OCI-LY1 (cell line): ENCODE measurements around the gene LEP.

Experiments used
- EZH2 ChIP-seq: fragments of 200-600 bp; sonication (generic), shearing (Covaris generic); IDR thresholded peaks from 2 replicates; pipeline ENCODE4 v1.8.0; 2017; ENCODE audit warnings: borderline replicate concordance, mixed run types, mild to moderate bottlenecking, antibody characterized with exemption, low read length, moderate library complexity, mixed read lengths
- TF ChIP-seq, protein P1 (sequence below): fragments of 200-600 bp; sonication (generic), shearing (Covaris generic); IDR thresholded peaks from 2 replicates; pipeline ENCODE4 v1.5.1; 2017; ENCODE audit warnings: mild to moderate bottlenecking, antibody characterized with exemption, low read length, moderate library complexity, mixed read lengths

DNA sequence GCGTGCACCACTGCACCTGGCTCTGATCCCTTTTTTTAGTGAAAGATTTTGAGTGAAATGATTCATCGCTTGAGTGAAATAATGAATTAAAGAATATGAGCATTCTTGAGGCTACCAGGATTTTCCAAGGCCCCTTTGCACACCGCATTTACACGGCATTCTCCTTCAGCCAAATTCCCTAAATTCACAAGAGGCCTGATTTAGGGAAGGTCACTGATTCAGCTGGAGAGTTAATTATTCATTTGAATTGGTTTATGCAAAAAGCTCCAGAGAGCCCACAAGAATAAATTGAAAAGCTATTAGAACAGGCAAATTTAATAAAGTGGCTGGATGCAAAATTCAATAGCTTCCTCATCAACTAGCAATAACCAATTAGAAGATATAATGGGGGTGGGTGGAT, 46.5 kb downstream of the LEP start:
- TF ChIP-seq, protein P1, sequence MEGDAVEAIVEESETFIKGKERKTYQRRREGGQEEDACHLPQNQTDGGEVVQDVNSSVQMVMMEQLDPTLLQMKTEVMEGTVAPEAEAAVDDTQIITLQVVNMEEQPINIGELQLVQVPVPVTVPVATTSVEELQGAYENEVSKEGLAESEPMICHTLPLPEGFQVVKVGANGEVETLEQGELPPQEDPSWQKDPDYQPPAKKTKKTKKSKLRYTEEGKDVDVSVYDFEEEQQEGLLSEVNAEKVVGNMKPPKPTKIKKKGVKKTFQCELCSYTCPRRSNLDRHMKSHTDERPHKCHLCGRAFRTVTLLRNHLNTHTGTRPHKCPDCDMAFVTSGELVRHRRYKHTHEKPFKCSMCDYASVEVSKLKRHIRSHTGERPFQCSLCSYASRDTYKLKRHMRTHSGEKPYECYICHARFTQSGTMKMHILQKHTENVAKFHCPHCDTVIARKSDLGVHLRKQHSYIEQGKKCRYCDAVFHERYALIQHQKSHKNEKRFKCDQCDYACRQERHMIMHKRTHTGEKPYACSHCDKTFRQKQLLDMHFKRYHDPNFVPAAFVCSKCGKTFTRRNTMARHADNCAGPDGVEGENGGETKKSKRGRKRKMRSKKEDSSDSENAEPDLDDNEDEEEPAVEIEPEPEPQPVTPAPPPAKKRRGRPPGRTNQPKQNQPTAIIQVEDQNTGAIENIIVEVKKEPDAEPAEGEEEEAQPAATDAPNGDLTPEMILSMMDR: no peak
- no peak for TF ChIP-seq EZH2
